ENCODE data around the gene TSKS. TPM values are rescaled to one million over a fixed set of nuclear protein-coding genes. Genes with fewer than 3 reads are reported as not detected.

The TSKS gene
- total RNA-seq, 1 experiment from 2014 or later: not detected

GRCh38 chr19:49704888-49705642 is 58.0 kb downstream of the TSKS start:
- no peaks in the 10 kb centered on the region for H3K36me3 Mint-ChIP-seq (ENCODE audit: insufficient read depth, unreplicated experiment)
- no peak for DNase-seq
- no peak overlapping the region for H3K4me3 Mint-ChIP-seq (ENCODE audit: low read depth, unreplicated experiment)
- intact Hi-C loops (cut with micrococcal nuclease; ENCODE audit: unreplicated experiment): no loop called here
- no peaks in the 10 kb centered on the region for H3K4me1 Mint-ChIP-seq (ENCODE audit: low read depth, unreplicated experiment)
- peaks cover 52% of the 10 kb centered on the region for H3K27me3 Mint-ChIP-seq (ENCODE audit: unreplicated experiment)
- CTCF ChIA-PET: no interaction called here
- no TSS peak for BruUV-seq (replicated peaks)
- H3K27ac Mint-ChIP-seq (ENCODE audit: unreplicated experiment): no peak overlapping the region
- TF ChIP-seq CTCF (IDR thresholded peaks at IDR 0.05; ENCODE audit: unreplicated experiment): no peak
- no peaks in the 10 kb centered on the region for H3K9me3 Mint-ChIP-seq (ENCODE audit: low read depth, unreplicated experiment)

DNA sequence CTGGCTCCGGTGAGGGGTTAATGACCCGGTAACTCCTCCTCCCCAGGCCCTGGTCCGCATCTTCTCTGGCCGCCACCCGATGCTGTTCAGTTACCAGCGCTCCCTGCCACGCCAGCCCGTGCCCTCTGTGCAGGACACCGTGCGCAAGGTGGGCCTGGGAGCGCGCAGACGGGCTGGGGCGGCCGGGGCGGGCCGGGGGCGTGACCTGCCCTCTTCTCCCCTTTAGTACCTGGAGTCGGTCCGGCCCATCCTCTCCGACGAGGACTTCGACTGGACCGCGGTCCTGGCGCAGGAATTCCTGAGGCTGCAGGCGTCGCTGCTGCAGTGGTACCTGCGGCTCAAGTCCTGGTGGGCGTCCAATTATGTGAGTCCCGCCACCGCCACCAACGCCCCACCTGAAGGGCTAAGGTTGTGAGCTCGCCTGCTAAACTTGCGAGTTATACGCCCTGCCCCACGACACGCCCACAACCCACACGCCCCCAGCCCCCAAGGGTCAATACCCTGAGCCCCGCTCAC is 61.8 kb downstream of the TSKS start:
- no peak overlapping the region for H3K4me3 Mint-ChIP-seq (ENCODE audit: low read depth, unreplicated experiment)
- BruUV-seq (replicated peaks): no TSS peak
- no peaks in the 10 kb centered on the region for H3K36me3 Mint-ChIP-seq (ENCODE audit: insufficient read depth, unreplicated experiment)
- H3K27ac Mint-ChIP-seq (ENCODE audit: unreplicated experiment): no peak overlapping the region
- CTCF ChIA-PET: no interaction called here
- no peaks in the 10 kb centered on the region for H3K4me1 Mint-ChIP-seq (ENCODE audit: low read depth, unreplicated experiment)
- no peaks in the 10 kb centered on the region for H3K9me3 Mint-ChIP-seq (ENCODE audit: low read depth, unreplicated experiment)
- peaks cover 38% of the 10 kb centered on the region for H3K27me3 Mint-ChIP-seq (ENCODE audit: unreplicated experiment)
- no peak for DNase-seq
- TF ChIP-seq CTCF (IDR thresholded peaks at IDR 0.05; ENCODE audit: unreplicated experiment): no peak
- intact Hi-C loops (cut with micrococcal nuclease; ENCODE audit: unreplicated experiment): no loop called here

- no TSS peak for BruUV-seq (replicated peaks)
- H3K4me3 Mint-ChIP-seq (ENCODE audit: low read depth, unreplicated experiment): no peak overlapping the region
- H3K36me3 Mint-ChIP-seq (ENCODE audit: insufficient read depth, unreplicated experiment): no peaks in the 10 kb centered on the region
- no peak overlapping the region for H3K27ac Mint-ChIP-seq (ENCODE audit: unreplicated experiment)
- TF ChIP-seq CTCF (IDR thresholded peaks at IDR 0.05; ENCODE audit: unreplicated experiment): no peak
- CTCF ChIA-PET: interaction anchor here (0.6 kb wide), 1 partner anchor 126 kb away, joined by 3 read pairs; no protein-coding TSS in a partner anchor
- intact Hi-C loops (cut with micrococcal nuclease; ENCODE audit: unreplicated experiment): no loop called here
- H3K4me1 Mint-ChIP-seq (ENCODE audit: low read depth, unreplicated experiment): no peaks in the 10 kb centered on the region
- DNase-seq: no peak
- peaks cover 38% of the 10 kb centered on the region for H3K27me3 Mint-ChIP-seq (ENCODE audit: unreplicated experiment)
- H3K9me3 Mint-ChIP-seq (ENCODE audit: low read depth, unreplicated experiment): no peaks in the 10 kb centered on the region
Measured at GRCh38 chr19:49700563-49700962, 62.5 kb downstream of the TSKS start.

GRCh38 chr19:49699364-49699763 is 63.7 kb downstream of the TSKS start:
- no peaks in the 10 kb centered on the region for H3K4me1 Mint-ChIP-seq (ENCODE audit: low read depth, unreplicated experiment)
- no peaks in the 10 kb centered on the region for H3K36me3 Mint-ChIP-seq (ENCODE audit: insufficient read depth, unreplicated experiment)
- H3K9me3 Mint-ChIP-seq (ENCODE audit: low read depth, unreplicated experiment): no peaks in the 10 kb centered on the region
- no TSS peak for BruUV-seq (replicated peaks)
- no peak overlapping the region for H3K27ac Mint-ChIP-seq (ENCODE audit: unreplicated experiment)
- DNase-seq: no peak
- CTCF ChIA-PET: interaction anchor here (0.9 kb wide), 1 partner anchor 23 kb away, joined by 4 read pairs; no protein-coding TSS in a partner anchor
- intact Hi-C loops (cut with micrococcal nuclease; ENCODE audit: unreplicated experiment): no loop called here
- no peak overlapping the region for H3K4me3 Mint-ChIP-seq (ENCODE audit: low read depth, unreplicated experiment)
- peaks cover 38% of the 10 kb centered on the region for H3K27me3 Mint-ChIP-seq (ENCODE audit: unreplicated experiment)
- no peak for TF ChIP-seq CTCF (IDR thresholded peaks at IDR 0.05; ENCODE audit: unreplicated experiment)

Measured in Calu3 (cell line).